ENCODE measurements around the gene S100A9. TPM values are rescaled to one million over a fixed set of nuclear protein-coding genes. Genes with fewer than 3 reads are reported as not detected.

Gene S100A9
- total and polyA plus RNA-seq, 2 experiments from 2014 or later = not detected

DNA sequence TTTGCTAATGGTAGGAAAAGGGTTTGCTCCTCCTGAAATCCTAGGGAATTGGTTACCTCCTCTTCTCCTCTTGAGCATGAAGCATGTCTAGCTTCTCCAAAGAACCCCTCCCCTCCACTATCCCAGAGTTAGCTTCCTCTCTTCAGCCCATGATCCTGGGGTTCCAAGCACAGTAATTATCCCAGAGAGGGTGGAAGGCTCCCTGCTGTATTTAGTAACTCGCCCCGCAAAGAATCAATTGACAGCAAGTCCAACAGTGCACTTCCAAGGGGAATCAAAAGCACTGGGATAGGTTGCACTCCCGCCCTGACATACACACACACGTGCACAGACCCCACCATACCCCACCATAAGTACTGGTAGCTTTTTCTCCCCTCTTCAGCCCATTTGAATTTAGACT, 30.1 kb downstream of the S100A9 start:
- TF ChIP-seq JUNB (IDR thresholded peaks at IDR 0.05; ENCODE audit: unreplicated experiment) = no peak
- TF ChIP-seq EZH2 (IDR thresholded peaks at IDR 0.05; ENCODE audit: low read depth, unreplicated experiment) = no peak
- TF ChIP-seq, protein P1, sequence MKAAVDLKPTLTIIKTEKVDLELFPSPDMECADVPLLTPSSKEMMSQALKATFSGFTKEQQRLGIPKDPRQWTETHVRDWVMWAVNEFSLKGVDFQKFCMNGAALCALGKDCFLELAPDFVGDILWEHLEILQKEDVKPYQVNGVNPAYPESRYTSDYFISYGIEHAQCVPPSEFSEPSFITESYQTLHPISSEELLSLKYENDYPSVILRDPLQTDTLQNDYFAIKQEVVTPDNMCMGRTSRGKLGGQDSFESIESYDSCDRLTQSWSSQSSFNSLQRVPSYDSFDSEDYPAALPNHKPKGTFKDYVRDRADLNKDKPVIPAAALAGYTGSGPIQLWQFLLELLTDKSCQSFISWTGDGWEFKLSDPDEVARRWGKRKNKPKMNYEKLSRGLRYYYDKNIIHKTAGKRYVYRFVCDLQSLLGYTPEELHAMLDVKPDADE (IDR thresholded peaks at IDR 0.05) = no peak
- TF ChIP-seq ZNF331 (CRISPR knock-in tag; IDR thresholded peaks at IDR 0.05; ENCODE audit: low read depth) = no peak
- no peak for TF ChIP-seq NANOG (IDR thresholded peaks at IDR 0.05; ENCODE audit: borderline replicate concordance)
- TF ChIP-seq, protein P2, sequence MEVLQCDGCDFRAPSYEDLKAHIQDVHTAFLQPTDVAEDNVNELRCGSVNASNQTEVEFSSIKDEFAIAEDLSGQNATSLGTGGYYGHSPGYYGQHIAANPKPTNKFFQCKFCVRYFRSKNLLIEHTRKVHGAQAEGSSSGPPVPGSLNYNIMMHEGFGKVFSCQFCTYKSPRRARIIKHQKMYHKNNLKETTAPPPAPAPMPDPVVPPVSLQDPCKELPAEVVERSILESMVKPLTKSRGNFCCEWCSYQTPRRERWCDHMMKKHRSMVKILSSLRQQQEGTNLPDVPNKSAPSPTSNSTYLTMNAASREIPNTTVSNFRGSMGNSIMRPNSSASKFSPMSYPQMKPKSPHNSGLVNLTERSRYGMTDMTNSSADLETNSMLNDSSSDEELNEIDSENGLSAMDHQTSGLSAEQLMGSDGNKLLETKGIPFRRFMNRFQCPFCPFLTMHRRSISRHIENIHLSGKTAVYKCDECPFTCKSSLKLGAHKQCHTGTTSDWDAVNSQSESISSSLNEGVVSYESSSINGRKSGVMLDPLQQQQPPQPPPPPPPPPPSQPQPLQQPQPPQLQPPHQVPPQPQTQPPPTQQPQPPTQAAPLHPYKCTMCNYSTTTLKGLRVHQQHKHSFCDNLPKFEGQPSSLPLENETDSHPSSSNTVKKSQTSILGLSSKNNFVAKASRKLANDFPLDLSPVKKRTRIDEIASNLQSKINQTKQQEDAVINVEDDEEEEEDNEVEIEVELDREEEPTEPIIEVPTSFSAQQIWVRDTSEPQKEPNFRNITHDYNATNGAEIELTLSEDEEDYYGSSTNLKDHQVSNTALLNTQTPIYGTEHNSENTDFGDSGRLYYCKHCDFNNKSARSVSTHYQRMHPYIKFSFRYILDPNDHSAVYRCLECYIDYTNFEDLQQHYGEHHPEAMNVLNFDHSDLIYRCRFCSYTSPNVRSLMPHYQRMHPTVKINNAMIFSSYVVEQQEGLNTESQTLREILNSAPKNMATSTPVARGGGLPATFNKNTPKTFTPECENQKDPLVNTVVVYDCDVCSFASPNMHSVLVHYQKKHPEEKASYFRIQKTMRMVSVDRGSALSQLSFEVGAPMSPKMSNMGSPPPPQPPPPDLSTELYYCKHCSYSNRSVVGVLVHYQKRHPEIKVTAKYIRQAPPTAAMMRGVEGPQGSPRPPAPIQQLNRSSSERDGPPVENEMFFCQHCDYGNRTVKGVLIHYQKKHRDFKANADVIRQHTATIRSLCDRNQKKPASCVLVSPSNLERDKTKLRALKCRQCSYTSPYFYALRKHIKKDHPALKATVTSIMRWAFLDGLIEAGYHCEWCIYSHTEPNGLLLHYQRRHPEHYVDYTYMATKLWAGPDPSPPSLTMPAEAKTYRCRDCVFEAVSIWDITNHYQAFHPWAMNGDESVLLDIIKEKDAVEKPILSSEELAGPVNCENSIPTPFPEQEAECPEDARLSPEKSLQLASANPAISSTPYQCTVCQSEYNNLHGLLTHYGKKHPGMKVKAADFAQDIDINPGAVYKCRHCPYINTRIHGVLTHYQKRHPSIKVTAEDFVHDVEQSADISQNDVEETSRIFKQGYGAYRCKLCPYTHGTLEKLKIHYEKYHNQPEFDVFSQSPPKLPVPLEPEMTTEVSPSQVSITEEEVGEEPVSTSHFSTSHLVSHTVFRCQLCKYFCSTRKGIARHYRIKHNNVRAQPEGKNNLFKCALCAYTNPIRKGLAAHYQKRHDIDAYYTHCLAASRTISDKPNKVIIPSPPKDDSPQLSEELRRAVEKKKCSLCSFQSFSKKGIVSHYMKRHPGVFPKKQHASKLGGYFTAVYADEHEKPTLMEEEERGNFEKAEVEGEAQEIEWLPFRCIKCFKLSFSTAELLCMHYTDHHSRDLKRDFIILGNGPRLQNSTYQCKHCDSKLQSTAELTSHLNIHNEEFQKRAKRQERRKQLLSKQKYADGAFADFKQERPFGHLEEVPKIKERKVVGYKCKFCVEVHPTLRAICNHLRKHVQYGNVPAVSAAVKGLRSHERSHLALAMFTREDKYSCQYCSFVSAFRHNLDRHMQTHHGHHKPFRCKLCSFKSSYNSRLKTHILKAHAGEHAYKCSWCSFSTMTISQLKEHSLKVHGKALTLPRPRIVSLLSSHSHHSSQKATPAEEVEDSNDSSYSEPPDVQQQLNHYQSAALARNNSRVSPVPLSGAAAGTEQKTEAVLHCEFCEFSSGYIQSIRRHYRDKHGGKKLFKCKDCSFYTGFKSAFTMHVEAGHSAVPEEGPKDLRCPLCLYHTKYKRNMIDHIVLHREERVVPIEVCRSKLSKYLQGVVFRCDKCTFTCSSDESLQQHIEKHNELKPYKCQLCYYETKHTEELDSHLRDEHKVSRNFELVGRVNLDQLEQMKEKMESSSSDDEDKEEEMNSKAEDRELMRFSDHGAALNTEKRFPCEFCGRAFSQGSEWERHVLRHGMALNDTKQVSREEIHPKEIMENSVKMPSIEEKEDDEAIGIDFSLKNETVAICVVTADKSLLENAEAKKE (CRISPR knock-in tag; IDR thresholded peaks at IDR 0.05) = no peak
- ATAC-seq = no peak

More for the DNA sequence above, 30.1 kb downstream of the S100A9 start:
- Mint-ChIP-seq H3K27me3 (ENCODE audit: insufficient read depth, low read depth, poor library complexity) (no peaks in the 10 kb centered on the region), H3K4me3 (no peak overlapping the region), H3K36me3 (ENCODE audit: low read depth) (no peaks in the 10 kb centered on the region), H3K9me3 (no peaks in the 10 kb centered on the region), H3K27ac (no peak overlapping the region), H3K4me1 (no peaks in the 10 kb centered on the region)
- Histone ChIP-seq H3K27ac (ENCODE audit: low read depth) (no peak overlapping the region), H3F3A (replicated peaks; ENCODE audit: low read depth) (no peaks in the 10 kb centered on the region), H3K4me3 (no peak overlapping the region), H2AFZ (no peak overlapping the region), H3K27me3 (ENCODE audit: insufficient read depth) (no peaks in the 10 kb centered on the region), H3K9me2 (ENCODE audit: insufficient read depth) (0 out of 2 replicates have a peak, but pooled peaks cover 3% of the 10 kb centered on the region), H4K20me1 (replicated peaks; ENCODE audit: insufficient read depth) (no peaks in the 10 kb centered on the region), H3K4me1 (ENCODE audit: insufficient read depth) (no peaks in the 10 kb centered on the region), H3K79me2 (replicated peaks; ENCODE audit: insufficient read depth) (no peaks in the 10 kb centered on the region), H3K4me2 (no peak overlapping the region), H3K36me3 (ENCODE audit: insufficient read depth) (no peaks in the 10 kb centered on the region)
- no peak for DNase-seq (ENCODE audit: low spot score)
